Keratinocyte (primary cell): ENCODE measurements around the gene GP9. TPM values are rescaled to one million over a fixed set of nuclear protein-coding genes. Genes with fewer than 3 reads are reported as not detected.

Source experiments
- DNase-seq: peaks from one replicate; pipeline ENCODE4 v3.0.0-alpha.2; 2011; ENCODE audit warnings: low read depth, missing footprints, low spot score
- FAIRE-seq: peaks from 2 replicates; lab custom pipeline; 2011; peaks lifted over from hg19 to GRCh38; lab: Jason Lieb, UNC
- H2AFZ ChIP-seq: 2 replicates; pipeline ENCODE4 v1.6.0; 2012; ENCODE audit warnings: low read length, control low read depth, inconsistent platforms; ENCODE audit not compliant: control insufficient read depth
- H3K27ac ChIP-seq: 2 replicates; pipeline ENCODE4 v1.5.1; 2011; ENCODE audit warnings: low read length; ENCODE audit not compliant: control insufficient read depth, insufficient read depth
- H3K27me3 ChIP-seq: 3 replicates; pipeline ENCODE4 v1.6.0; 2011; ENCODE audit warnings: low read length; ENCODE audit not compliant: control insufficient read depth, insufficient read depth; ENCODE audit errors: extremely low read depth
- H3K36me3 ChIP-seq, 2 experiments: 2 replicates in 1 of 2; 3 replicates in 1 of 2; pipeline ENCODE4 v1.5.1; 2011; ENCODE audit warnings: low read length in 2 of 2, mild to moderate bottlenecking in 1 of 2; ENCODE audit not compliant: control insufficient read depth in 2 of 2, insufficient read depth in 2 of 2; ENCODE audit errors: extremely low read depth in 1 of 2
- H3K4me1 ChIP-seq: 3 replicates; pipeline ENCODE4 v1.5.1; 2011; ENCODE audit warnings: low read length; ENCODE audit not compliant: control insufficient read depth, insufficient read depth; ENCODE audit errors: extremely low read depth
- H3K4me2 ChIP-seq: 3 replicates; pipeline ENCODE4 v1.6.0; 2011; ENCODE audit warnings: low read depth, low read length; ENCODE audit not compliant: control insufficient read depth, insufficient read depth; ENCODE audit errors: extremely low read depth
- H3K4me3 ChIP-seq, 3 experiments: fragments of 200-600 bp in 1 of 3; sonication (generic) in 1 of 3; 2 replicates in 2 of 3; 3 replicates in 1 of 3; pipeline ENCODE4 v1.5.1; 2011 to 2016; ENCODE audit warnings: low read length in 3 of 3, mild to moderate bottlenecking in 3 of 3, control low read depth in 2 of 3, inconsistent platforms in 1 of 3, low read depth in 1 of 3, mixed read lengths in 1 of 3, mixed run types in 1 of 3, moderate library complexity in 1 of 3; ENCODE audit not compliant: control insufficient read depth in 2 of 3, insufficient read depth in 2 of 3; ENCODE audit errors: extremely low read depth in 1 of 3
- H3K79me2 ChIP-seq: 2 replicates; pipeline ENCODE4 v1.6.0; 2012; ENCODE audit warnings: low read length; ENCODE audit not compliant: control insufficient read depth, insufficient read depth
- H3K9ac ChIP-seq: 3 replicates; pipeline ENCODE4 v1.6.0; 2011; ENCODE audit warnings: low read length; ENCODE audit not compliant: control insufficient read depth, insufficient read depth; ENCODE audit errors: extremely low read depth
- H3K9me1 ChIP-seq: 3 replicates; pipeline ENCODE4 v1.6.0; 2011; ENCODE audit warnings: low read length; ENCODE audit not compliant: control insufficient read depth, insufficient read depth; ENCODE audit errors: extremely low read depth
- H3K9me3 ChIP-seq: 2 replicates; pipeline ENCODE4 v1.5.1; 2012; ENCODE audit warnings: low read depth, low read length; ENCODE audit not compliant: control insufficient read depth
- H4K20me1 ChIP-seq: 3 replicates; pipeline ENCODE4 v1.6.0; 2011; ENCODE audit warnings: low read length; ENCODE audit not compliant: control insufficient read depth, insufficient read depth; ENCODE audit errors: extremely low read depth
- EZH2 ChIP-seq: IDR thresholded peaks from one replicate; pipeline ENCODE4 v1.6.1; 2012; ENCODE audit warnings: inconsistent platforms, mild to moderate bottlenecking, low read length, moderate library complexity
- dilution Hi-C: fragments of 300-500 bp; cut with MboI; formaldehyde crosslinking; loops from one replicate; pipeline ENCODE4 v1.7.0; 2020; ENCODE audit warnings: low sequenced_read_pairs; ENCODE audit not compliant: extremely low pct_ligation_motif_present
- polyA plus RNA-seq, 5 experiments: library from polyadenylated mRNA; depleted of rRNA in 3 of 5; stranded (reverse) in 3 of 5; stranded (forward) in 1 of 5; unstranded in 1 of 5; fragments of >200 nt; gene quantifications; 1 replicate in 1 of 5; 2 replicates in 3 of 5; 3 replicates in 1 of 5; pipeline versions ENCODE4 v1.2.1 to v1.2.3, GENCODE V29; 2011 to 2012; ENCODE audit warnings: missing spikeins in 2 of 5, low read depth in 1 of 5, low replicate concordance in 1 of 5
- TF ChIP-seq, protein P1 (sequence below), 3 experiments: IDR thresholded peaks in 1 of 3; conservative IDR thresholded peaks in 1 of 3; optimal IDR thresholded peaks in 1 of 3; 2 replicates in 2 of 3; 3 replicates in 1 of 3; pipeline versions ENCODE3 to v1.5.1; 2011; ENCODE audit warnings: low read length in 3 of 3, mild to moderate bottlenecking in 3 of 3, moderate library complexity in 2 of 3, control low read depth in 1 of 3, inconsistent platforms in 1 of 3; ENCODE audit not compliant: insufficient read depth in 2 of 3; ENCODE audit errors: extremely low read depth in 1 of 3

GP9 gene
- polyA plus RNA-seq, 1 donor (not counting 4 experiments of a cell fraction or from before 2014, with no cell fraction given): not detected

GRCh38 chr3:129058441-129059200, 2.0 kb upstream of the GP9 start:
- Histone ChIP-seq H3K27me3 (peaks cover 10% of the 10 kb centered on the region), H2AFZ (no peak overlapping the region), H3K9ac (no peak overlapping the region), H3K27ac (no peak overlapping the region), H3K4me1 (no peaks in the 10 kb centered on the region), H3K4me2 (no peak overlapping the region), H3K9me3 (no peaks in the 10 kb centered on the region), H4K20me1 (no peaks in the 10 kb centered on the region), H3K9me1 (no peaks in the 10 kb centered on the region), H3K79me2 (no peaks in the 10 kb centered on the region), H3K4me3 (no peak overlapping the region), H3K36me3 (no peaks in the 10 kb centered on the region)
- dilution Hi-C loops: no loop called here
- FAIRE-seq (no peak), DNase-seq (no peak)
- no peak for TF ChIP-seq EZH2

- H2AFZ ChIP-seq: no peak overlapping the region
- H3K79me2 ChIP-seq: no peaks in the 10 kb centered on the region
- DNase-seq (no peak), FAIRE-seq (no peak)
- no peak overlapping the region for H3K27ac ChIP-seq
- no peaks in the 10 kb centered on the region for H3K36me3 ChIP-seq
- peaks cover 10% of the 10 kb centered on the region for H3K27me3 ChIP-seq
- no peak overlapping the region for H3K4me3 ChIP-seq
- no peaks in the 10 kb centered on the region for H3K9me3 ChIP-seq
- H3K4me1 ChIP-seq: no peaks in the 10 kb centered on the region
- no peak overlapping the region for H3K9ac ChIP-seq
- no peak for TF ChIP-seq EZH2
- TF ChIP-seq, protein P1, sequence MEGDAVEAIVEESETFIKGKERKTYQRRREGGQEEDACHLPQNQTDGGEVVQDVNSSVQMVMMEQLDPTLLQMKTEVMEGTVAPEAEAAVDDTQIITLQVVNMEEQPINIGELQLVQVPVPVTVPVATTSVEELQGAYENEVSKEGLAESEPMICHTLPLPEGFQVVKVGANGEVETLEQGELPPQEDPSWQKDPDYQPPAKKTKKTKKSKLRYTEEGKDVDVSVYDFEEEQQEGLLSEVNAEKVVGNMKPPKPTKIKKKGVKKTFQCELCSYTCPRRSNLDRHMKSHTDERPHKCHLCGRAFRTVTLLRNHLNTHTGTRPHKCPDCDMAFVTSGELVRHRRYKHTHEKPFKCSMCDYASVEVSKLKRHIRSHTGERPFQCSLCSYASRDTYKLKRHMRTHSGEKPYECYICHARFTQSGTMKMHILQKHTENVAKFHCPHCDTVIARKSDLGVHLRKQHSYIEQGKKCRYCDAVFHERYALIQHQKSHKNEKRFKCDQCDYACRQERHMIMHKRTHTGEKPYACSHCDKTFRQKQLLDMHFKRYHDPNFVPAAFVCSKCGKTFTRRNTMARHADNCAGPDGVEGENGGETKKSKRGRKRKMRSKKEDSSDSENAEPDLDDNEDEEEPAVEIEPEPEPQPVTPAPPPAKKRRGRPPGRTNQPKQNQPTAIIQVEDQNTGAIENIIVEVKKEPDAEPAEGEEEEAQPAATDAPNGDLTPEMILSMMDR (optimal IDR thresholded peaks at IDR 0.05 in 1 of 3, IDR thresholded peaks at IDR 0.05 in 1 of 3, conservative IDR thresholded peaks at IDR 0.05 in 1 of 3; ENCODE audit: extremely low read depth in 1 of 3, insufficient read depth in 2 of 3, low read length in 3 of 3): no peak
- no peaks in the 10 kb centered on the region for H4K20me1 ChIP-seq
- H3K4me2 ChIP-seq: no peak overlapping the region
- dilution Hi-C loops: no loop called here
- H3K9me1 ChIP-seq: no peaks in the 10 kb centered on the region
Measured at GRCh38 chr3:129059311-129059958, 1.1 kb upstream of the GP9 start.
